GM10266 (cell line): ENCODE data around the gene MID1IP1.

Experiments used
- DNase-seq: peaks from one replicate; pipeline ENCODE4 v3.0.0; 2012; ENCODE audit errors: extremely low spot score
- TF ChIP-seq, protein P1 (sequence below): IDR thresholded peaks from 2 replicates; pipeline ENCODE4 v1.5.1; 2012; ENCODE audit warnings: mild to moderate bottlenecking, low read depth; ENCODE audit not compliant: control insufficient read depth, insufficient read depth; ENCODE audit errors: missing control alignments

Gene MID1IP1

DNA sequence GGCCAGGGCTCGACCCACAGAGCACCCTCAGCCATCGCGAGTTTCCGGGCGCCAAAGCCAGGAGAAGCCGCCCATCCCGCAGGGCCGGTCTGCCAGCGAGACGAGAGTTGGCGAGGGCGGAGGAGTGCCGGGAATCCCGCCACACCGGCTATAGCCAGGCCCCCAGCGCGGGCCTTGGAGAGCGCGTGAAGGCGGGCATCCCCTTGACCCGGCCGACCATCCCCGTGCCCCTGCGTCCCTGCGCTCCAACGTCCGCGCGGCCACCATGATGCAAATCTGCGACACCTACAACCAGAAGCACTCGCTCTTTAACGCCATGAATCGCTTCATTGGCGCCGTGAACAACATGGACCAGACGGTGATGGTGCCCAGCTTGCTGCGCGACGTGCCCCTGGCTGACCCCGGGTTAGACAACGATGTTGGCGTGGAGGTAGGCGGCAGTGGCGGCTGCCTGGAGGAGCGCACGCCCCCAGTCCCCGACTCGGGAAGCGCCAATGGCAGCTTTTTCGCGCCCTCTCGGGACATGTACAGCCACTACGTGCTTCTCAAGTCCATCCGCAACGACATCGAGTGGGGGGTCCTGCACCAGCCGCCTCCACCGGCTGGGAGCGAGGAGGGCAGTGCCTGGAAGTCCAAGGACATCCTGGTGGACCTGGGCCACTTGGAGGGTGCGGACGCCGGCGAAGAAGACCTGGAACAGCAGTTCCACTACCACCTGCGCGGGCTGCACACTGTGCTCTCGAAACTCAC is 3.6 kb downstream of the MID1IP1 start:
- DNase-seq = no peak
- TF ChIP-seq, protein P1, sequence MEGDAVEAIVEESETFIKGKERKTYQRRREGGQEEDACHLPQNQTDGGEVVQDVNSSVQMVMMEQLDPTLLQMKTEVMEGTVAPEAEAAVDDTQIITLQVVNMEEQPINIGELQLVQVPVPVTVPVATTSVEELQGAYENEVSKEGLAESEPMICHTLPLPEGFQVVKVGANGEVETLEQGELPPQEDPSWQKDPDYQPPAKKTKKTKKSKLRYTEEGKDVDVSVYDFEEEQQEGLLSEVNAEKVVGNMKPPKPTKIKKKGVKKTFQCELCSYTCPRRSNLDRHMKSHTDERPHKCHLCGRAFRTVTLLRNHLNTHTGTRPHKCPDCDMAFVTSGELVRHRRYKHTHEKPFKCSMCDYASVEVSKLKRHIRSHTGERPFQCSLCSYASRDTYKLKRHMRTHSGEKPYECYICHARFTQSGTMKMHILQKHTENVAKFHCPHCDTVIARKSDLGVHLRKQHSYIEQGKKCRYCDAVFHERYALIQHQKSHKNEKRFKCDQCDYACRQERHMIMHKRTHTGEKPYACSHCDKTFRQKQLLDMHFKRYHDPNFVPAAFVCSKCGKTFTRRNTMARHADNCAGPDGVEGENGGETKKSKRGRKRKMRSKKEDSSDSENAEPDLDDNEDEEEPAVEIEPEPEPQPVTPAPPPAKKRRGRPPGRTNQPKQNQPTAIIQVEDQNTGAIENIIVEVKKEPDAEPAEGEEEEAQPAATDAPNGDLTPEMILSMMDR = no peak

DNA sequence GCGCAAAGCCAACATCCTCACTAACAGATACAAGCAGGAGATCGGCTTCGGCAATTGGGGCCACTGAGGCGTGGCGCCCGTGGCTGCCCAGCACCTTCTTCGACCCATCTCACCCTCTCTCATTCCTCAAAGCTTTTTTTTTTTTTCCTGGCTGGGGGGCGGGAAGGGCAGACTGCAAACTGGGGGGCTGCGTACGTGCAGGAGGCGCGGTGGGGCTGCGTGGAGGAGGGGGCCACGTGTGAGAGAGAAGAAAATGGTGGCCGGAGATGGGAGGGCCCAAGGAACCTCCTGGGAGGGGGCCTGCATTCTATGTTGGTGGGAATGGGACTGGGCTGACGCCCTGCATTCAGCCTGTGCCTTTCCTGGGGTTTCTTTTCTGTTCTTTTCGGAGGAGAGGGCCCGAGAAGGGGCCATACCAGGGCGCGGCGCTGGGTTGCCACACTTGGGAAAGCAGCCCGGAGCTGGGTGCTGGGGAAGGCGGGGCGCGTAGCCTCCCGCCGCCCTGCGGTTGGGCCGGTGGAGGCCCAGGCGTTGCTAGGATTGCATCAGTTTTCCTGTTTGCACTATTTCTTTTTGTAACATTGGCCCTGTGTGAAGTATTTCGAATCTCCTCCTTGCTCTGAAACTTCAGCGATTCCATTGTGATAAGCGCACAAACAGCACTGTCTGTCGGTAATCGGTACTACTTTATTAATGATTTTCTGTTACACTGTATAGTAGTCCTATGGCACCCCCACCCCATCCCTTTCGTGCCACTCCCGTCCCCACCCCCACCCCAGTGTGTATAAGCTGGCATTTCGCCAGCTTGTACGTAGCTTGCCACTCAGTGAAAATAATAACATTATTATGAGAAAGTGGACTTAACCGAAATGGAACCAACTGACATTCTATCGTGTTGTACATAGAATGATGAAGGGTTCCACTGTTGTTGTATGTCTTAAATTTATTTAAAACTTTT is 4.5 kb downstream of the MID1IP1 start:
- TF ChIP-seq, protein P1 = peak; percentile 18
- DNase-seq = peak; percentile 33

DNA sequence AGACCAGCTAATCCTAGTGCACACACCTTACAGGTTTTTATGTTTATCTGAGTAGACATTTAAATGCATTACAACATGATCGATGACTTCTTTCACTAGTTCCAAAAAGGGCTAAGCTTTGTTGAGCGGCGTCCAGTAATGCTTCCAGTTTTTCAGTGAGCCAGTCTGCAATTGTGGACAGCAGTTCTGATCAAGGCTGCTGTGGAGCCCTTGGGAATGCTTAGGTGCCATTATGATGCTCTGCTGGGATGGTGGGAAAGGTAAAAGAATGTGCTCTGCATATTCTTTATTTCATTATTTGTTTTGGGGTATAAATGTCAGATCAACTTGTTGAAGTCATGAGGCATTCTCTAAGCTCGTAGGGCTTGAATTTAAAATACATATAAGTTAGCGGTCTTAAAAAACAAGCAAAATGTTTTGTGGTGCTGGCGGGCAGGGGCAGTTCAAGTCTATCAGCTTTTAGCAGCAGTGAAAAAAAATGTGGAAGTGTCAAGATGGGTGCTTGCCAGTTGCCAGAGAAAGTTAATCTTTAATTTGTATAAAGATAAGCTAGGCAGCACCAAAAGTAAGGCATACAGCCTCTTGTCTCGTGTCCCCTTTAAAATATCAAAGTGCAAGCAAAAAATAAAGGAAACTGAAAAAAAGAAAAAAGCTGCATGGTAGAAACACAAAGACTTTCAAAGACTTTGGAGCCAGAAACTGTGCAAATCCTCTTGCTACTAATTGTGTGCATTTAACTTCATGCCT is 5.8 kb downstream of the MID1IP1 start:
- TF ChIP-seq, protein P1 = no peak
- no peak for DNase-seq

DNA sequence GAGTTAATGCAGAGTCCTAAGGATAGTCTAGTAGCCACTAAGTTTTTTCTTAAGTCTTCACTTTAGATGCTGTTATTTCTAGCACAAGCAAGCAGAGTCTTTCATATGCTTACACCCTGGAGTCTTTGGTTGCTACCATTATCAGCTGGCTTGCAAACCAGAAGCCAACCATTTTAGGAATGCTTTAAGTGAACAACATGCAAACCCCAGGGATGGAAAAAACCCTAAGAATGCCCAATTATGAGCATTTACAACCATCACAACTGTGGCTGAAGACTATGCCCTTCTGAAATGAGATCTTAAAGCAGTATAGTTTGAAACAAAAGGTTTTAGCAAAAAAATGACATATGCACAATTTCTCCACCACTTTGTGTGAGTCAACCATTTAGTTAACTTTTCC is 6.6 kb downstream of the MID1IP1 start:
- TF ChIP-seq, protein P1 = no peak
- DNase-seq = no peak

DNA sequence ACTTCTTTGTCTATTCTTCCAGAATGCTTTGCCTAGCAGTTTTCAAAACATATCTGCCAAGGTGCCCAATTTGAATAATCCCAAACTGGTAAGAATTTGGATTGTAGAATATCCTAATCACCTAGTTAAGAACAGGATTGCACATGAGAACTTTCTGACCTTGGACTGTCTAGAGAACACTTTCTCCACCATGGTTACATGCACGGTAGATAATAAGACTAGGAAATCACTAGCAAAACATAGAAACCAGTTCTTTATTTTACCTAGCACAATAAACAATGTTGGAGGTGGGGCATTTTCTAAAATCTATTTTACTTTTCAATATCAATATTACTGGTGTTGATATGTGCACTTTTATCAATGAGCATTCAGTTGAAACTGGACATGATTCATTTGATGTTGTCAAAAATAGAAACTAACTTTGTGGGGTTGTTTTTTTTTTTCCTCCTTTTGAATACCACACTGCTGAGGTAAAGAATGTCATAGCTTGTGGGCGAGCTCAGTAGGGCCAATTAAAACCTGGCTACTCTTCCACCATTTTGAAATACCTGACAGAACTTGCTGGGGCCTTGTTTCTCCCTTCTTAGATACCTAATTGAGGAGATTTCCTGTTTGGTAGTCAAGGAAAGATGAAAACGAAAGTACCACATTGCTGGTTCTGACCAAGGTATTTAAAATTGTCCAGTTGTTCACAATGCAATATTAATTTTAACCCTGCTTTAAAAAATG is 10.4 kb downstream of the MID1IP1 start:
- DNase-seq = no peak

DNA sequence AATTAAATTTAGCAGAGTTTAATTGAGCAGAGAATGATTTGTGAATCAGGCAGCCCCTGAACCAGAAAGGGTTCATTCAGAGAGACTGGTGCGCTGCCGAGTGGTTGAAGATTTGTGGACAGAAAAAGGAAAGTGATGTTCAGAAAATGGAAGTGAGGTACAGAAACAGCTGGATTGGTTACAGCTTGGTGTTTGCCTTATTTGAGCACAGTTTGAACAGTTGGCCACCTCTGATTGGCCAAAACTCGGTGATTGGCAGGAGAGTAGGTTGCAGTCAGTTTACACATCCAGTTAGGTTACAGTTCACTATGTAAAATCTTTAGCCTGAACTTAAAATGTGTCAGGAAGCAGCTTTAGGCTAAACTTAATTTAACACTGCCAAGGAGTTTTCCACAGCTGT is 14.9 kb downstream of the MID1IP1 start:
- DNase-seq = no peak
- TF ChIP-seq, protein P1 = no peak

More for the DNA sequence above, 10.4 kb downstream of the MID1IP1 start:
- TF ChIP-seq, protein P1 = no peak
